ENCODE measurements around the gene BCL6B. TPM values are rescaled to one million over a fixed set of nuclear protein-coding genes. Genes with fewer than 3 reads are reported as not detected.
"Not testable (repeated sequence)": the region's sequence is repeated elsewhere in the genome, so short reads cannot be mapped to it uniquely, and the experiment has no call there.

Gene BCL6B
- total and polyA plus RNA-seq, 2 experiments from 2014 or later, result 3.3 to 4.5 TPM

GRCh38 chr17:7050583-7050982, 27.7 kb downstream of the BCL6B start:
- H2AFZ ChIP-seq; ATAC-seq; H3K4me1 ChIP-seq (ENCODE audit: insufficient read depth); H3K4me3 ChIP-seq; H4K20me1 ChIP-seq (replicated peaks; ENCODE audit: insufficient read depth); H3K36me3 ChIP-seq (ENCODE audit: insufficient read depth); H3K27ac ChIP-seq (ENCODE audit: low read depth); H3K36me3 Mint-ChIP-seq (ENCODE audit: low read depth); H3K9me3 Mint-ChIP-seq; H3F3A ChIP-seq (replicated peaks; ENCODE audit: low read depth); H3K4me2 ChIP-seq; H3K9me2 ChIP-seq (ENCODE audit: insufficient read depth); H3K4me3 Mint-ChIP-seq; DNase-seq (ENCODE audit: low spot score); H3K79me2 ChIP-seq (replicated peaks; ENCODE audit: insufficient read depth); H3K27ac Mint-ChIP-seq: not testable (repeated sequence)
- Mint-ChIP-seq H3K4me1 (peaks cover 22% of the 10 kb centered on the region), H3K27me3 (ENCODE audit: insufficient read depth, low read depth, poor library complexity) (peaks cover 16% of the 10 kb centered on the region)
- peaks cover 21% of the 10 kb centered on the region for H3K27me3 ChIP-seq (ENCODE audit: insufficient read depth)

- Histone ChIP-seq H3K4me3 (no peak overlapping the region), H3K4me1 (ENCODE audit: insufficient read depth) (no peaks in the 10 kb centered on the region), H3K27ac (ENCODE audit: low read depth) (no peak overlapping the region), H3K4me2 (no peak overlapping the region), H3K79me2 (replicated peaks; ENCODE audit: insufficient read depth) (no peaks in the 10 kb centered on the region), H4K20me1 (replicated peaks; ENCODE audit: insufficient read depth) (no peaks in the 10 kb centered on the region), H3K9me2 (ENCODE audit: insufficient read depth) (no peaks in the 10 kb centered on the region), H2AFZ (0 out of 2 replicates have a peak overlapping the region, but pooled peaks have one; percentile 52), H3K27me3 (ENCODE audit: insufficient read depth) (no peaks in the 10 kb centered on the region), H3K36me3 (ENCODE audit: insufficient read depth) (no peaks in the 10 kb centered on the region), H3F3A (replicated peaks; ENCODE audit: low read depth) (no peaks in the 10 kb centered on the region)
- Mint-ChIP-seq H3K27ac (no peak overlapping the region), H3K36me3 (ENCODE audit: low read depth) (no peaks in the 10 kb centered on the region), H3K27me3 (ENCODE audit: insufficient read depth, low read depth, poor library complexity) (peaks cover 1% of the 10 kb centered on the region), H3K4me1 (peaks cover 6% of the 10 kb centered on the region; the same call in 2 of the 3 replicates), H3K9me3 (no peaks in the 10 kb centered on the region), H3K4me3 (no peak overlapping the region)
- ATAC-seq, result no peak
- DNase-seq (ENCODE audit: low spot score), result no peak
- TF ChIP-seq JUNB (IDR thresholded peaks at IDR 0.05; ENCODE audit: unreplicated experiment) (no peak), EZH2 (IDR thresholded peaks at IDR 0.05; ENCODE audit: low read depth, unreplicated experiment) (no peak), ZNF331 (CRISPR knock-in tag; IDR thresholded peaks at IDR 0.05; ENCODE audit: low read depth) (no peak), ZNF462 (CRISPR knock-in tag; IDR thresholded peaks at IDR 0.05) (no peak), CREB1 (CRISPR knock-in tag; IDR thresholded peaks at IDR 0.05; ENCODE audit: low read depth) (no peak), NANOG (IDR thresholded peaks at IDR 0.05; ENCODE audit: borderline replicate concordance) (no peak), REST (IDR thresholded peaks at IDR 0.05; ENCODE audit: unreplicated experiment) (no peak), CTCF (conservative IDR thresholded peaks at IDR 0.05; ENCODE audit: low read depth in 2 of 2) (no peak), ZNF114 (CRISPR knock-in tag; IDR thresholded peaks at IDR 0.05) (no peak), STAT1 (IDR thresholded peaks at IDR 0.05; ENCODE audit: unreplicated experiment) (no peak), POLR2AphosphoS5 (IDR thresholded peaks at IDR 0.05; ENCODE audit: low read depth) (no peak), EZH2phosphoT487 (IDR thresholded peaks at IDR 0.05; ENCODE audit: unreplicated experiment) (no peak)
These were observed 33.5 kb downstream of the BCL6B start for GRCh38 chr17:7056386-7056785.

Measured in GM23338 (cell line).